GM19193 (cell line): ENCODE measurements around the gene ARL13B.

Source experiments
- POLR2A ChIP-seq: IDR thresholded peaks from 4 replicates; pipeline ENCODE4 v1.6.1; 2011; ENCODE audit not compliant: insufficient read depth, insufficient read length; ENCODE audit errors: extremely low read depth

The ARL13B gene

DNA sequence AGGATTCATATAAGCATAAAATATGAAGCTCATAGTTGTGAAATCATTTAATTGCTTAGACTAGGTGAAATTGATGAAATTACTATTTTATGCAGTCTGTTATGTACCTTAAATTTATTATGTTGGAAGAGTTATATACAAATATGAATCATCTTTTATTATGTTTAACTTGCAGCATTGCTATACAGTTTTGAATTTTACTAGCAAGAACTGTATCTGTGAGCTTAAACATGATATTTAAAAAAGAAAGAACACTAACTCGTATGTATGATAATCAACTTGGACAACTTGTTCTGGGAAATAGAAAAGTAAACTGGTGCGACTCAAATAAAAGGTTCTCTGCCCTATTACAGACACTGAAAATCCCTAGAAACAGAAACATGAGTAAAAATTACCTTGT, 46.7 kb downstream of the ARL13B start:
- no peak for TF ChIP-seq POLR2A

DNA sequence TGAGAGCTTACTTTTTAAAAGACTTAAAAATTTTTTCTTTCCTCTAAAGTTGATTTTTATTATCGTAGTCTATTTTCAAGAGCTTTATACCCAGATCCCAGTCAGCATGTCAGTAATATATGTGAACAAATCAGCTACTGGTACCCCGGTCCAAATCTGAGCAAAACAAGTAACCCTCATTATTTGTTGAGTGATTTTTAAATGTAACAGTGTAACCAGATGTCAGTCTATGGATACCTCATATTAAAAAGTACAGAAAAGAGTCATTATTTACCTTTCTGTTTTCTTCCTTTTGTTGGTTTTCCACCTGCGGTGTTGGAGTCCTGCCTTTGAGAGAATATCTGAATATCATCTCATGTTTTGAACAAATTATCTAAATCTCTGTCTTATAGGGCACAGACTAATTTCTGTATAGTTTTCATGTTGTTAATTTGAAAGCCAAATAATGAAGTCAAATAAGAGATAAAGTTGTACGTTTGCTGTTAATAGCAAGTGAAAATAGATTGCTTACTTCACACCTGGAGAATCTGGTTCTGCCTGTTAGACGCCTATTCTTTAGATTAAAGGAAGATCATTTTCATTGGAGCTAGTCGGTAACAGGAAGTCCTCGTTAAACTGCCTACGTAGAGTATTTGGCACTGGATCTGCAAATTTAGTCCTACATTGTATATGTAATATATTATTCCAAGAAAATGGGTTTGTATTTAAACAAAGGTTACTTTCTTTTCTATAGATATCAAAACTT, 48.3 kb downstream of the ARL13B start, which contains the start of gene STX19:
Gene STX19 (minus strand): TSS at position 505 of the 745 bp plus-strand sequence. CDS start 13,328 bp downstream, outside the sequence.
- no peak for TF ChIP-seq POLR2A

DNA sequence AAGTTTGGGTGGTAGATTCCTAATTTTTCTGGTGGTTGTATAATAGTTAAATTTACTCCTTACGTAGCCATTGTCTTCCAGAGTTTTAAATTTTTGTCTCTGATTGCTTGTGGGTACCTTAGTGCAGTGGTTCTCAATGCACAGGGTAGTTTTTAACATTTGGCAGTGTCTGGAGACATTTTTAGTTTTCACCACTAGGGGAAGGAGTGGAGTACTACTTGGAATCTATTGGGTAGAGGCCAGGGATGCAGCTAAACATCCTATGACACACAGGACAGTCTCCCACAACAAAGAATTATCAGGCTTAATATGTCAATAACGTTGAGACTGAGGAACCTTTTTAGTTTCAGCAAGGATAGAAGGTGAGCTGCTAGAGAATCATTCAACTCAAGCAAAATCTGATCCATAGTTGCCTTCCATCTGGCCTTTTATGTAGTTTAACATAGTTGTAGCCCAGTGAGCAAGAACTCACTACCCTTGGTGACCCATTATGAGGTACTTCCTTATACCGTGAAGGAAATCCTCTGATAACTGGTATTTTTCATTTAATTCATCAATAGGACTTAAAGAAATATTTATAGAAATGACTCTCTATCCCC, 57.1 kb downstream of the ARL13B start:
- TF ChIP-seq POLR2A: no peak

GRCh38 chr3:94043285-94043684, 63.3 kb downstream of the ARL13B start:
- TF ChIP-seq POLR2A: no peak

DNA sequence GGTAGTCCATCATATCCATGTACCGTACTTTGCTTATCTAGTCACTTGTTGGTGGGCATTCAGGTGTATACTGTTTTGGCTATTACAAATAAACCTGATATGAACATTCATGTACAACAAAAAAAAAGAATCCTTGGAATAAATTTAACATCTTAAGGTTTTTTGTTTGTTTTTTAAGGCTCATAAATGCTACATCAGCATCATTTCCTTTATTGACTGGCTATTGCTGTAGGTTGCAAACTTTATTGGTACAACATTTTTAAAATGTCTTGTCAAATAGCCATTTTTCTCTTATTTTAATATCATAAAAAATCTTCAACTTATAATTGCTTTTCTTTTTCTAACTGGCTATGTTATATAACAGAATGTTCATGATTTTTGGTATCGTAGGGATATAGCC, 66.6 kb downstream of the ARL13B start:
- no peak for TF ChIP-seq POLR2A

DNA sequence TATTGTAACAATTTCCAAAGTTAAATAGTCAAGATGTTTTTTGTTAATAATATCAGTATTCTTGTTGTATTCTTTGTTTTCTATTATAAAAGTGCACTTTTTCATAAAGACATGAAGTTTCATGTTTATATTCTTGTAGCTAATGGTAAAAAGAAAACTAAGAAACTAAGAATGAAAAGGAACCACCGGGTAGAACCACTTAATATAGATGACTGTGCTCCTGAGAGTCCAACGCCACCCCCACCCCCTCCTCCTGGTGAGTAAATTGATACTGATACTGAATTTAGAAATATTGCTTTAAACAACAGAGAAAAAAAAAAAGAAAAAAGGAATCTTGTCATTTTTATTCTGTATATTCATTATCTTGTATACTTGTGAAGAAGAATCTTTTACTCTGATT, 69.3 kb downstream of the ARL13B start:
- TF ChIP-seq POLR2A: no peak

GRCh38 chr3:94050546-94050945, 70.6 kb downstream of the ARL13B start:
- no peak for TF ChIP-seq POLR2A

GRCh38 chr3:94061297-94061696, 81.3 kb downstream of the ARL13B start:
- TF ChIP-seq POLR2A: no peak

DNA sequence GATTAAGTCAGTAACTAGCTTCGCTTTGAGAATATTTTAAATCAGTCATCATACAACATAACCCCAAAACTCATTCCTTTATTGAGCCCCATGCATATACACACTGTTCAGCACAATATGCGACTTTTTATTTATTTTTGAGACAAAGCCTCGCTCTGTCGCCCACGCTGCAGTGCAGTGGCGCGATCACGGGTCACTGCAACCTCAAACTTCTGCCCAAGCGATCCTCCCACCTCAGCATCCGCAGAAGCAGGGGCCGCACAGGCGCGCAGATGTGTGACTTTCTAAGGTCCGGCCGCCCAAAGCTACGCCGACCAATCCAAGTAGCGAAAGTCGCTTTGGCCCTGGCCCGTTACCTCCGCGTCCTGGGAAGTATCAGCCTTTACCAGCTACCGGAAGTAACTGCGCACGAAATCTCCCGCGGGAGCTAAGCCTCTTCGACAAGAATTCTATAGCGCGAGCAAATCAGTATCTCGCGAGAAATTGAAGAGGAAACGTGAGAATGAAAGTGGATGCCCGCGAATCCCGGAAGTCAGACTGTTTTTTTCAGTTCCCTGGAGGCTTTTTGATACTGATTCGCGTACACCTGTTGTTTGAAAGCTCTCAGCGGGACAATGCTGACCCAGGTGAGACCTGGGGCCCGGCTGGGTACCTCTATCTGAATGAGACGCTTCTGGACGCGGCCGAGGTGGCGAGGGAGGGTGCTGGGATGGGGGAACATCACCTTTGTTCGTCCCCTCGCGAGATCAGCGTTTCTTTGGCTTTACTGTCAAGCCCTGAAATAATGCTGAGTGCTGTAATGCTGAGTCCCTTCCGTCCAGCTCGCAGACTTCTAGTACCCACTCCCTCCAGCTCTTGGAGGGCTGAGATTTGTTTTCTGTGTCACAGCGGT, 82.8 kb downstream of the ARL13B start, which contains the start of the genes DHFR2 and NSUN3:
Gene DHFR2 (minus strand): TSS at position 404 of the 892 bp plus-strand sequence. CDS start 1,405 bp downstream, outside the sequence.
Gene NSUN3 (plus strand): TSS at position 549 of the 892 bp plus-strand sequence. CDS start 66 bp downstream, at position 615.
- peak; percentile 90 for TF ChIP-seq POLR2A

DNA sequence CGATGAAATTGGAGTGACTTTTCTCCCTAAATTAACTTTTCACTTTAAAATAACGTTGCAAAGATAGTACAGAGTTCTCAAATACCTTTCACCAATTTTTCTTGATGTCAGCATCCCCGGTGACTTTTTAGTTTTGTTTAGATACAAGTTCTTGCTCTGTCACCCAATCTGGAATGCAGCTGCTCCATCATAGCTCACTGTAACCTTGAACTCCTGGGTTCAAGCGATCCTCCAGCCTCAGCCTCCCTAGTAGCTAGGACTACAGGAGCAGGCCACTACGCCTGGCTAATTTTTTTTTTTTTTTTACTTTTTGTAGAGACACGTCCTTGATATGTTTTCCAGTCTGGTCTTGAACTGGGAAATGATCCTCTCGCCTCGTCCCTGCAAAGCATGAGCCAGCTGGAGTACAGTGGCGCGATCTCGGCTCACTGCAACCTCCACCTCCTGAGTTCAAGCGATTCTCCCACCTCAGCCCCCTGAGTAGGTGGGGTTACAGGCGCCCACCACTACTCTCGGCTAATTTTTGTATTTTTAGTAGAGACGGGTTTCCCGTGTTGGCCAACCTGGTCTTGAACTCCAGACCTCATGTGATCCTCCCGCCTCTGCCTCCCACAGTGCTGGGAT, 83.7 kb downstream of the ARL13B start:
- TF ChIP-seq POLR2A: no peak

DNA sequence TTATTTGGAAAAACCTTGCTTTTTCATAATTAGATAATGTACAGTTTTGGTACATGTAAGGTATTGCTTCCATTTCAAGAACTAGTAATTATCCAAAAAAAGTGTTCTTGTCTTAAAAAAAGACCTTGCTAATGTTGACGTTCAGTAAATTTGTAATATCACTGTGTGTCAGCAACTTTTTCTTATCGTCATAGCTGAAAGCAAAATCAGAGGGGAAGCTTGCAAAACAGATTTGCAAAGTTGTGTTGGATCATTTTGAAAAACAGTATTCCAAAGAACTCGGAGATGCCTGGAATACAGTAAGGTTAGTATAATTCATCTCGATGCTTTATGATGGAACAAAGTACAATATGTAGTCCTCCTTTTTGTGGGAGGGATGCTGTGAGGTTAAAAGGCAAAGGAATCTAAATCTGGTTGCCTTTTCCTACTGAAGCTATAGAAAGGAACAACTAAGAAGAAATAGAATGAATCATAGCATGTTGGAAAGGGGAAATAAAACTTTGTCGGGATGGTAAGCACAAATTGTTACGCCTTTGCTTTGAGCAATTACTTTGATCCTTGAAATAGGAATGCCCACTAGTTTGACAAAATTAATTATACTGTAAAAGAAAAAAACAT, 84.4 kb downstream of the ARL13B start:
- no peak for TF ChIP-seq POLR2A

- TF ChIP-seq POLR2A: no peak
These were observed 85.2 kb downstream of the ARL13B start for GRCh38 chr3:94065122-94065521.

DNA sequence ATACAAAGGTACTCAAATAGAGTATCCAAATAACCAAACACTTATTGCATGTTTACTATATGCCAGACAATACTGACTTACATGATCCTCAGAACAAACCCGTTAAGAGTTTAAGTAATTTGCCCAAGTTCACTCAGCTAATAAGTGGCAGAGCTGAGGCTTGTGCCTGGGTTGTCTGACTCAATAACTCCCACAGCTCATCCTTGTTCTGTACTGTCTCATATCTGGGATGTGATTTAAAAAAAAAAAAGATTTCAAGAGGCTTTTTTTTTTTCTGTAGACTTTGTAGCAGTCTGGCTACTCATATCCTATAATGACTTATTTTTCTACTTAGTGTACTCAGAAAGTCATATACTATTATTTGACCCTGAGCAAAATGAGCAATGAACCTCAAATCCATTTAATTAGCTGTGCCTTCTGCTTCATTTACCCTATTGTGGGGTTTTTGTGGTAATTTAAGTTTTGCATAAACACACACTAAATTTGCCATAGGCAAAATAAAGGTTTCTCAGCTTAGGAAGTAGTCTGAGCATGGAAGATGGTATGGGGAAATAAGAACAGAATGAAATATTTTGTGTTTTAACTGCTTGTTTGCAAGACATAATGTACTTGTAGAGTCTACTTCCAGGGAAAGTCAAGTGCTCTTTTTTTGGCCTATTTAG, 86.0 kb downstream of the ARL13B start:
- no peak for TF ChIP-seq POLR2A
